GM12873 (cell line): ENCODE data around the gene FMC1.

Source experiments
- CTCF ChIP-seq: IDR thresholded peaks from 2 replicates; pipeline ENCODE4 v1.5.1; 2012; ENCODE audit warnings: low read depth, mild to moderate bottlenecking, moderate library complexity, low read length, control low read depth; ENCODE audit not compliant: insufficient read depth; ENCODE audit errors: missing control alignments

FMC1 gene

GRCh38 chr7:139345042-139345441 lies 3.9 kb downstream of the FMC1 start:
- TF ChIP-seq CTCF, result no peak

GRCh38 chr7:139351027-139351426 lies 9.9 kb downstream of the FMC1 start:
- no peak for TF ChIP-seq CTCF

- TF ChIP-seq CTCF, result no peak
Observed at GRCh38 chr7:139354729-139355128, 13.6 kb downstream of the FMC1 start.

GRCh38 chr7:139355320-139355719 lies 14.2 kb downstream of the FMC1 start:
- TF ChIP-seq CTCF, result no peak

- TF ChIP-seq CTCF, result no peak
Observed at GRCh38 chr7:139358541-139359365, 17.6 kb downstream of the FMC1 start.

- no peak for TF ChIP-seq CTCF
Observed at GRCh38 chr7:139359366-139360209, 18.5 kb downstream of the FMC1 start, which contains the start of gene LUC7L2. Gene LUC7L2 (plus strand): TSS chr7:139359894. CDS start chr7:139360262, 368 bp downstream.
